Fibroblast of pulmonary artery (primary cell): ENCODE measurements around the gene SLC25A18.
"Not testable (repeated sequence)": the region's sequence is repeated elsewhere in the genome, so short reads cannot be mapped to it uniquely, and the experiment has no call there.

Source experiments
- DNase-seq: peaks from one replicate; pipeline ENCODE4 v3.0.0-alpha.2; 2010; ENCODE audit warnings: low read depth
- H3K4me3 ChIP-seq: replicated peaks from 2 replicates; pipeline ENCODE4 v1.5.1; 2011; ENCODE audit warnings: low read depth, mild to moderate bottlenecking, control low read depth, low read length, moderate library complexity
- TF ChIP-seq, protein P1 (sequence below): IDR thresholded peaks from 2 replicates; pipeline ENCODE4 v1.5.1; 2011; ENCODE audit warnings: mild to moderate bottlenecking, control low read depth, low read length, inconsistent platforms; ENCODE audit errors: missing control alignments

SLC25A18 gene

DNA sequence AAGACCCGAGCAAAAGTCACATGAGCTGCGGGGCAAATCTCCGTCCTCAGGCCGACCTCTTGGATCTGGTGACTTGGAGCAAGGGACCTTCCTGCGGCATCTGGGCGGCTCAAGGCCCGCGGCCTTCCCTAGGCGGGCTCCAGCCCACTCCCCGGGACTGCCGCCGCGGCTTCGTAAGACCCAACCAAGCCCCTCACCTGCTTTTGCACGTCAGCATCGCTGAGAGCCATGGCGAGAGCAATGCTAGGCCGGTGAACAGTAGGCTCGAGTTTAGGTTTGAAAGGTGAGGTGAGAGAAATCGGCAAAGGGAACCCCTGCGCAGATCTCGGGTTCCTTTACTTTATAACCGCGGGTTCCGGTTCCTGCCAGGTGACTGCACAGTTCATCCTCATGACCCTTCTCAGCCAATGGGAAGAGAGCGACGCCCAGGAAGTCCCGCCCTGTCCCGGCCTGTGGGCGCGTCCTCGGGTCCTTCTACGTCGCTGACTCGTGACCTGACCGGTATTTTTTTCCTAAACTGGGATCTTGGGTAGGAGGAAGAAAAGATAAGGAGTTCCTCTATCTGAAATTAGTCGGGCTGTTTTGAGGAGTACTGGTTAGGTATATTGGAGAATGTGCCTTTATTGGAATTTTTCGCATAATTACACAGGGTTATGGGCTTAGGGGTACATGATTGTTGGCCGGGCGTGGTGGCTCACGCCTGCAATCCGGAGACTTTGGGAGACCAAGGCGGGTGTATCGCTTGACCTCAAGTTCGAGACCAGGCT lies 65.3 kb downstream of the SLC25A18 start, which contains the start of gene ATP6V1E1:
ATP6V1E1 (minus strand) TSS at position 344 of the 767 bp plus-strand sequence; CDS start at position 230, 114 bp downstream.
- peak within 1 kb of the TSS; percentile 100 for H3K4me3 ChIP-seq
- TF ChIP-seq, protein P1, sequence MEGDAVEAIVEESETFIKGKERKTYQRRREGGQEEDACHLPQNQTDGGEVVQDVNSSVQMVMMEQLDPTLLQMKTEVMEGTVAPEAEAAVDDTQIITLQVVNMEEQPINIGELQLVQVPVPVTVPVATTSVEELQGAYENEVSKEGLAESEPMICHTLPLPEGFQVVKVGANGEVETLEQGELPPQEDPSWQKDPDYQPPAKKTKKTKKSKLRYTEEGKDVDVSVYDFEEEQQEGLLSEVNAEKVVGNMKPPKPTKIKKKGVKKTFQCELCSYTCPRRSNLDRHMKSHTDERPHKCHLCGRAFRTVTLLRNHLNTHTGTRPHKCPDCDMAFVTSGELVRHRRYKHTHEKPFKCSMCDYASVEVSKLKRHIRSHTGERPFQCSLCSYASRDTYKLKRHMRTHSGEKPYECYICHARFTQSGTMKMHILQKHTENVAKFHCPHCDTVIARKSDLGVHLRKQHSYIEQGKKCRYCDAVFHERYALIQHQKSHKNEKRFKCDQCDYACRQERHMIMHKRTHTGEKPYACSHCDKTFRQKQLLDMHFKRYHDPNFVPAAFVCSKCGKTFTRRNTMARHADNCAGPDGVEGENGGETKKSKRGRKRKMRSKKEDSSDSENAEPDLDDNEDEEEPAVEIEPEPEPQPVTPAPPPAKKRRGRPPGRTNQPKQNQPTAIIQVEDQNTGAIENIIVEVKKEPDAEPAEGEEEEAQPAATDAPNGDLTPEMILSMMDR, result no peak
- peak; percentile 98 for DNase-seq

DNA sequence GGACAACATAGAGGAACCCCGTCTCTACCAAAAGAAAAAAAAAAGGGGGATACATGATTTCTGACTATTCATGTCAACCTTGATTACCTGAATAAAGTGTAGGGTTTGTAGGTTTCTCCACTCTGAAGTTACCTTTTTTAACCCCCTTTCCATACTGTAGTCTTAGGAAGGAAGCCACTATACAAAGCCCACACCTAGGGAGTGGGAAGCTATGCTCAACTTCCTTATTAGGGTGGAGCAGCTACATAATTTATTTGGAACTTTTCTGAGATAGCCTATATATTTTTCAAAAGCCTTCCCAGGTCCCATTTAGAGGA lies 65.8 kb downstream of the SLC25A18 start:
- TF ChIP-seq, protein P1, result no peak
- H3K4me3 ChIP-seq, result peak overlapping the region; percentile 100
- DNase-seq, result no peak

DNA sequence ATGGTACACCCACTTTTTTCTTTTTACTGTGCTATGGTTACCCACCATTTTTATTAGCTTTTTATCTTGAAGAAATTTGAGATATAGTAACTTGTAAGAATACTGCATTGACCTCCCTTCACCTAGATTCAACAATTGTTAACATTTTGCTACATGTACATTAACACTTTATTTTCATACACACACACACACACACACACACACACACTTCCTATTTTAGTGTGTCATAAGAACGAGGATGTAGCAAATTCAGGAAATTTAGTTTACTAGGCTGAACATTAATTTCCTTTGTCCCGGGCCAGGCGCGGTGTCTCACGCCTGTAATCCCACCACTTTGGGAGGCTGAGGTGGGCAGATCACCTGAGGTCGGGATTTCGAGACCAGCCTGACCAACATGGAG lies 66.3 kb downstream of the SLC25A18 start:
- no peak for DNase-seq
- TF ChIP-seq, protein P1, result no peak
- H3K4me3 ChIP-seq, result peak overlapping the region; percentile 100

DNA sequence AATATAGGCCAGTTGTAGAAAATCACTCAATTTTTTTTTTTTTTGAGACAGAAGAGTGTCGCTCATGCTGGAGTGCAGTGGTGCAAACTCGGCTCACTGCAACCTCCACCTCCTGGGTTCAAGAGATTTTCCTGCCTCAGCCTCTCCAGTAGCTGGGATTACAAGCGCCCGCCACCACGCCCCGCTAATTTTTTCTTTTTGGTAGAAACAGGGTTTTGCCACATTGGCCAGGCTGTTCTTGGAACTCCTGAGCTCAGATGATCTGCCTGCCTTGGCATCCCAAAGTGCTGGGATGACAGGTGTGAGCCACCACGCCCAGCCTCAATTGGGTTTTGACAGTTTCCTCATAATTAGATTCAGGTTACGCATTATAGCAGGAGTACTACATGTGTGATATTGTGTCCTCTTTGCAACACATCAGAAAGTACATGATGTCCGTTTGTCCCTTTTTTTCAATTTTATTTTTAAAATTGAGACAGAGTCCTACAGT lies 67.8 kb downstream of the SLC25A18 start:
- TF ChIP-seq, protein P1, result no peak
- no peak for DNase-seq
- no peak overlapping the region for H3K4me3 ChIP-seq

DNA sequence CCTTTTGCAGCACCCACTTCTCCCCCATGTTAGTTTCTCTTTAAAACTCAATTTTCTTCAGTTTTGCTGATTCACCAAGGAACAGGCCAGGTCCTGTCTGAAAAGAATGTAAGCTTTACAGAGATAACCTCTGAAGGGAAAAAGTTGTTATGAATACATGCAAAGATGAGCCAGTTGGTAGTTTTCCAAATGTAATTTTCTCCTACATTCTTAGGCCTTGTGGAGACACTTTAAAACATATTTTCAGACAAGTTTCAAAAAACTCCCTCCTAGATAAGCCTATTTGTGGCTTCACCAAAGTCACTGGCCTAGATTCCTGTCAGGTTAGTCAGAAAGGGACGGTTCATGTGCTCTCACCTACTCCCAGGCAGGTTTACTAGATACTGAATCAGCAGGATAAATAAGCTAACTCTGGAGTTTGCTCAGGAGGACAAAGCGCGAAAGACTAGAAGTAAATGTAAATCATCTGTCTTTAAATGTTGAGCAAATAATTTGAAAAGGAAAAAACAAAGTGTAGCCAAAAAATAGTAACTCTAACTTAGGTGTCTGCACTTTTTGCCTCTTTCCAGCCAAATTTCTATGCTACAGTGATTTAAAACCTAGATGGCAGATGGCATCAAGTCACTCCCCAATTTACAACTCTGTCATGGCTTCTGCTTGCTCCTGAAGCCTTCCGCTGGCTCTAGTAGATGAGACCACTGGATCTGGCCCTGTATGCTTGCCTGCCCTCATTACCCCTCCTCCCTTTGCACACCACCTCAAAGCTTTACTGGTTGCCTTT lies 70.1 kb downstream of the SLC25A18 start:
- no peak overlapping the region for H3K4me3 ChIP-seq
- peak; percentile 73 for DNase-seq
- TF ChIP-seq, protein P1, result no peak

DNA sequence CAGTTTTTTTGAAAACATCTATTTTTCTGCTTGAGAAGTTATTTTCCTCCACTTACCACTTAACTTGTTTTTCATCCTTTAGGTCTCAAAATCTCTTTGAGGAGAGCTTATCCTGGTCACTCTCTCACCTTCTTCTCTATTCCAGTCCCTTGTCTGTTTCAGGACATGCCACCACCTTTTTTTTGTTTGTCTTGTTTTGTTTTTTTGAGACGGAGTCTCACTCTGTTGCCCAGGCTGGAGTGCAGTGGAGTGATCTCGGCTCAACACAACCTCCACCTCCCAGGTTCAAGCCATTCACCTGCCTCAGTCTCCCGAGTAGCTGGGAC lies 70.7 kb downstream of the SLC25A18 start:
- H3K4me3 ChIP-seq, result no peak overlapping the region
- no peak for DNase-seq
- TF ChIP-seq, protein P1, result no peak

DNA sequence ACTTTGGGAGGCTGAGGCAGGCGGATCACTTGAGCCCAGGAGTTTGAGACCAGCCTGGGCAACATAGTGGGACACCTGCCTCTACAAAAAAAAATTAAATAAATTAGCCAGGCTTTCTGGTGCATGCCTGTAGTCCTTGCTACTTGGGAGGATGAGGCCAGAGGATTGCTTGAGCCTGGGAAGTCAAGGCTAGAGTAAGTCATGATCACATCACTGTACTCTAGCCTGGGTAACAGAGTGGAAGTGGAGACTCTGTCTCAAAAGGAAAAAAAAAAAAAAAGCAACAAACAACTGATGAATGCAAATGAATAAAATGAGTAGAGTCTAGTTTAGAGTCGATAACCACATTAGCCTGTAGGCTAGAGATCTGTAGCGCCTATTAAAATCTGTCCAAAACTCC lies 71.4 kb downstream of the SLC25A18 start:
- TF ChIP-seq, protein P1, result no peak
- H3K4me3 ChIP-seq, result no peak overlapping the region
- peak; percentile 62 for DNase-seq

DNA sequence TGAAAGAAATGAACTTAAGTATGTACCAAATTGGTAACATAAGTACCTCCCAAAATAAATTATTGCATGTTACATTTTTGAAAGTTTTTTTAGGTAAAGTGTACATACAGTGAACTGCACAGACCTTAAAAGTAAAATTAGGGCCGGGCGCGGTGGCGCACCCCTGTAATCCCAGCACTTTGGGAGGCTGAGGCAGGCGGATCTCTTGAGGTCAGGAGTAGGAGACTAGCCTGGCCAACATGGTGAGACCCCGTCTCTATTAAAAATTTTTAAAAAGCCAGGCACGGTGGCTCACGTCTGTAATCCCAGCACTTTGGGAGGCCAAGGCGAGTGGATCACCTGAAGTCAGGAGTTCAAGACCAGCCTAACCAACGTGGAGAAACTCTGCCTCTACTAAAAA lies 73.6 kb downstream of the SLC25A18 start:
- not testable (repeated sequence) for DNase-seq, H3K4me3 ChIP-seq
